ENCODE data around the gene ASB3. TPM values are rescaled to one million over a fixed set of nuclear protein-coding genes. Genes with fewer than 3 reads are reported as not detected.
A peak's percentile ranks its signal among the peaks of the same experiment; 100 is the strongest.
"Not testable (repeated sequence)": the region's sequence is repeated elsewhere in the genome, so short reads cannot be mapped to it uniquely, and the experiment has no call there.

ASB3 gene
- total RNA-seq, 1 experiment from 2014 or later = 32.3 TPM

GRCh38 chr2:53744395-53745065, 42.2 kb downstream of the ASB3 start:
- Histone ChIP-seq H3K4me1 (replicated peaks) (peaks cover 12% of the 10 kb centered on the region), H3K4me3 (no peak overlapping the region), H3K36me3 (peaks cover 17% of the 10 kb centered on the region), H3K27ac (no peak overlapping the region), H3K27me3 (replicated peaks) (no peaks in the 10 kb centered on the region), H3K9me3 (replicated peaks) (no peaks in the 10 kb centered on the region)
- DNase-seq (ENCODE audit: low read depth in 1 of 2, low spot score in 2 of 2) = no peak

- DNase-seq (ENCODE audit: low read depth in 1 of 2, low spot score in 2 of 2) = no peak
- peaks cover 12% of the 10 kb centered on the region for H3K4me1 ChIP-seq (replicated peaks)
- H3K36me3 ChIP-seq = peaks cover 11% of the 10 kb centered on the region; the same call in 1 of the 2 replicates
- no peaks in the 10 kb centered on the region for H3K27me3 ChIP-seq (replicated peaks)
- no peak overlapping the region for H3K27ac ChIP-seq
- no peak overlapping the region for H3K4me3 ChIP-seq
- no peaks in the 10 kb centered on the region for H3K9me3 ChIP-seq (replicated peaks)
These were observed 46.6 kb downstream of the ASB3 start for GRCh38 chr2:53740170-53740569.

- DNase-seq (ENCODE audit: low read depth in 1 of 2, low spot score in 2 of 2) = no peak
- Histone ChIP-seq H3K27me3 (replicated peaks) (no peaks in the 10 kb centered on the region), H3K36me3 (peaks cover 18% of the 10 kb centered on the region; the same call in 1 of the 2 replicates), H3K4me3 (no peak overlapping the region), H3K9me3 (replicated peaks) (peaks cover 3% of the 10 kb centered on the region), H3K4me1 (replicated peaks) (peaks cover 17% of the 10 kb centered on the region), H3K27ac (no peak overlapping the region)
These were observed 47.7 kb downstream of the ASB3 start for GRCh38 chr2:53739032-53739431.

- H3K4me1 ChIP-seq (replicated peaks) = peaks cover 10% of the 10 kb centered on the region
- H3K36me3 ChIP-seq = peaks cover 21% of the 10 kb centered on the region; the same call in 1 of the 2 replicates
- H3K4me3 ChIP-seq = no peak overlapping the region
- H3K27me3 ChIP-seq (replicated peaks) = no peaks in the 10 kb centered on the region
- no peak for DNase-seq (ENCODE audit: low read depth in 1 of 2, low spot score in 2 of 2)
- peaks cover 3% of the 10 kb centered on the region for H3K9me3 ChIP-seq (replicated peaks)
- no peak overlapping the region for H3K27ac ChIP-seq
These were observed 49.7 kb downstream of the ASB3 start for GRCh38 chr2:53737091-53737490.

- H3K27me3 ChIP-seq (replicated peaks) = no peaks in the 10 kb centered on the region
- DNase-seq (ENCODE audit: low read depth in 1 of 2, low spot score in 2 of 2) = no peak
- H3K27ac ChIP-seq = no peak overlapping the region
- H3K4me1 ChIP-seq (replicated peaks) = peaks cover 2% of the 10 kb centered on the region
- peaks cover 8% of the 10 kb centered on the region; the same call in 1 of the 2 replicates for H3K36me3 ChIP-seq
- no peak overlapping the region for H3K4me3 ChIP-seq
- H3K9me3 ChIP-seq (replicated peaks) = no peaks in the 10 kb centered on the region; the same call in 1 of the 2 replicates
These were observed 57.5 kb downstream of the ASB3 start for GRCh38 chr2:53729143-53729762.

GRCh38 chr2:53727921-53728320, 58.8 kb downstream of the ASB3 start:
- no peak for DNase-seq (ENCODE audit: low read depth in 1 of 2, low spot score in 2 of 2)
- H3K36me3 ChIP-seq = no peaks in the 10 kb centered on the region

GRCh38 chr2:53725662-53726061, 61.1 kb downstream of the ASB3 start:
- no peak overlapping the region for H3K27ac ChIP-seq
- H3K27me3 ChIP-seq (replicated peaks) = no peaks in the 10 kb centered on the region
- no peak for DNase-seq (ENCODE audit: low read depth in 1 of 2, low spot score in 2 of 2)
- no peaks in the 10 kb centered on the region for H3K4me1 ChIP-seq (replicated peaks)
- H3K9me3 ChIP-seq (replicated peaks) = no peaks in the 10 kb centered on the region; the same call in 1 of the 2 replicates
- no peaks in the 10 kb centered on the region for H3K36me3 ChIP-seq
- H3K4me3 ChIP-seq = no peak overlapping the region

More at GRCh38 chr2:53727921-53728320, 58.8 kb downstream of the ASB3 start:
- Histone ChIP-seq H3K27ac (no peak overlapping the region), H3K27me3 (replicated peaks) (no peaks in the 10 kb centered on the region), H3K4me1 (replicated peaks) (no peaks in the 10 kb centered on the region), H3K9me3 (replicated peaks) (no peaks in the 10 kb centered on the region; the same call in 1 of the 2 replicates), H3K4me3 (no peak overlapping the region)

- Histone ChIP-seq H3K27ac (no peak overlapping the region), H3K9me3 (replicated peaks) (no peaks in the 10 kb centered on the region), H3K36me3 (no peaks in the 10 kb centered on the region), H3K4me1 (replicated peaks) (no peaks in the 10 kb centered on the region), H3K27me3 (replicated peaks) (no peaks in the 10 kb centered on the region), H3K4me3 (no peak overlapping the region)
- DNase-seq (ENCODE audit: low read depth in 1 of 2, low spot score in 2 of 2) = no peak
These were observed 62.2 kb downstream of the ASB3 start for GRCh38 chr2:53724536-53724935.

- H3K4me1 ChIP-seq (replicated peaks); H3K27me3 ChIP-seq (replicated peaks); H3K9me3 ChIP-seq (replicated peaks); H3K4me3 ChIP-seq; H3K36me3 ChIP-seq; H3K27ac ChIP-seq; DNase-seq (ENCODE audit: low read depth in 1 of 2, low spot score in 2 of 2): not testable (repeated sequence)
These were observed 65.8 kb downstream of the ASB3 start for GRCh38 chr2:53720944-53721343.

- no peak overlapping the region for H3K4me3 ChIP-seq
- no peak for DNase-seq (ENCODE audit: low read depth in 1 of 2, low spot score in 2 of 2)
- H3K4me1 ChIP-seq (replicated peaks) = peaks cover 29% of the 10 kb centered on the region
- H3K27me3 ChIP-seq (replicated peaks) = no peaks in the 10 kb centered on the region
- peaks cover 3% of the 10 kb centered on the region for H3K36me3 ChIP-seq
- H3K9me3 ChIP-seq (replicated peaks) = no peaks in the 10 kb centered on the region
- H3K27ac ChIP-seq = no peak overlapping the region
These were observed 71.2 kb downstream of the ASB3 start for GRCh38 chr2:53715568-53715967.

GRCh38 chr2:53711271-53711780, 75.4 kb downstream of the ASB3 start:
- H3K27me3 ChIP-seq (replicated peaks) = no peaks in the 10 kb centered on the region
- no peak overlapping the region for H3K4me3 ChIP-seq
- peaks cover 23% of the 10 kb centered on the region for H3K36me3 ChIP-seq
- H3K4me1 ChIP-seq (replicated peaks) = peaks cover 25% of the 10 kb centered on the region
- H3K27ac ChIP-seq = peak overlapping the region; percentile 77
- peaks cover 4% of the 10 kb centered on the region for H3K9me3 ChIP-seq (replicated peaks)
- DNase-seq (ENCODE audit: low read depth in 1 of 2, low spot score in 2 of 2) = peak; percentile 79 to 84

GRCh38 chr2:53708988-53709387, 77.8 kb downstream of the ASB3 start:
- Histone ChIP-seq H3K27ac (no peak overlapping the region), H3K9me3 (replicated peaks) (peaks cover 4% of the 10 kb centered on the region), H3K27me3 (replicated peaks) (no peaks in the 10 kb centered on the region), H3K4me1 (replicated peaks) (peaks cover 25% of the 10 kb centered on the region), H3K4me3 (no peak overlapping the region), H3K36me3 (peaks cover 23% of the 10 kb centered on the region)
- no peak for DNase-seq (ENCODE audit: low read depth in 1 of 2, low spot score in 2 of 2)

- H3K4me1 ChIP-seq (replicated peaks) = no peaks in the 10 kb centered on the region
- no peaks in the 10 kb centered on the region for H3K9me3 ChIP-seq (replicated peaks)
- no peaks in the 10 kb centered on the region for H3K27me3 ChIP-seq (replicated peaks)
- no peak overlapping the region for H3K4me3 ChIP-seq
- no peak overlapping the region for H3K27ac ChIP-seq
- H3K36me3 ChIP-seq = peaks cover 18% of the 10 kb centered on the region
- DNase-seq (ENCODE audit: low read depth in 1 of 2, low spot score in 2 of 2) = no peak
These were observed 85.5 kb downstream of the ASB3 start for GRCh38 chr2:53701221-53701620.

GRCh38 chr2:53697686-53698085, 89.1 kb downstream of the ASB3 start:
- Histone ChIP-seq H3K27me3 (replicated peaks) (no peaks in the 10 kb centered on the region), H3K9me3 (replicated peaks) (no peaks in the 10 kb centered on the region), H3K36me3 (peaks cover 24% of the 10 kb centered on the region), H3K4me3 (no peak overlapping the region), H3K4me1 (replicated peaks) (no peaks in the 10 kb centered on the region), H3K27ac (no peak overlapping the region)
- no peak for DNase-seq (ENCODE audit: low read depth in 1 of 2, low spot score in 2 of 2)

Measured in SJSA1 (cell line).